Liver (tissue), 9 donors: ENCODE results near the gene OTOP3. TPM values are rescaled to one million over a fixed set of nuclear protein-coding genes. Genes with fewer than 3 reads are reported as not detected.

Source experiments
- DNase-seq: peaks from one replicate; pipeline ENCODE4 v3.0.0-alpha.2; 2017; ENCODE audit warnings: low spot score
- H3K27ac ChIP-seq, 2 donors: one replicate each; pipeline ENCODE4 v1.7.0; 2013; ENCODE audit warnings: inconsistent platforms in 2 of 2, low read length in 2 of 2, control low read depth in 1 of 2, low read depth in 1 of 2, mild to moderate bottlenecking in 1 of 2
- H3K27me3 ChIP-seq, 4 donors: one replicate each; pipeline versions ENCODE4 v1.6.1 to v1.7.0; 2013; ENCODE audit warnings: low read length in 3 of 4, inconsistent platforms in 1 of 4, mild to moderate bottlenecking in 1 of 4, moderate library complexity in 1 of 4; ENCODE audit not compliant: control insufficient read depth in 4 of 4, insufficient read depth in 4 of 4
- H3K36me3 ChIP-seq, 4 donors: one replicate each; pipeline versions ENCODE4 v1.6.1 to v1.7.0; 2013; ENCODE audit warnings: low read length in 3 of 4, mild to moderate bottlenecking in 3 of 4, low read depth in 1 of 4, moderate library complexity in 1 of 4; ENCODE audit not compliant: control insufficient read depth in 4 of 4, insufficient read depth in 3 of 4
- H3K4me1 ChIP-seq, 4 donors: one replicate each; pipeline versions ENCODE4 v1.6.1 to v1.7.0; 2013; ENCODE audit warnings: low read length in 3 of 4, mild to moderate bottlenecking in 3 of 4, moderate library complexity in 1 of 4; ENCODE audit not compliant: control insufficient read depth in 4 of 4, insufficient read depth in 4 of 4
- H3K4me3 ChIP-seq, 3 donors: one replicate each; pipeline versions ENCODE4 v1.6.1 to v1.7.0; 2013; ENCODE audit warnings: low read length in 3 of 3, control low read depth in 1 of 3, low read depth in 1 of 3, mild to moderate bottlenecking in 1 of 3
- H3K9ac ChIP-seq, 2 donors: one replicate each; pipeline ENCODE4 v1.7.0; 2013; ENCODE audit warnings: low read length in 2 of 2, mild to moderate bottlenecking in 2 of 2, moderate library complexity in 2 of 2, control low read depth in 1 of 2, low read depth in 1 of 2
- H3K9me3 ChIP-seq, 4 donors: one replicate each; pipeline versions ENCODE4 v1.6.1 to v1.7.0; 2013; ENCODE audit warnings: low read length in 3 of 4; ENCODE audit not compliant: control insufficient read depth in 4 of 4
- EGR1 ChIP-seq, 2 donors: IDR thresholded peaks; 2 replicates each; pipeline ENCODE4 v1.6.1; 2016 to 2018; ENCODE audit warnings: antibody characterized with exemption in 2 of 2, low read depth in 2 of 2
- FOXA1 ChIP-seq: IDR thresholded peaks from 2 replicates; pipeline ENCODE4 v1.6.1; 2016; ENCODE audit warnings: antibody characterized with exemption
- FOXA2 ChIP-seq: IDR thresholded peaks from 2 replicates; pipeline ENCODE4 v1.6.1; 2016; ENCODE audit warnings: antibody characterized with exemption
- GABPA ChIP-seq, 2 donors: IDR thresholded peaks in 1 of 2; conservative IDR thresholded peaks in 1 of 2; 2 replicates each; pipeline ENCODE4 v1.6.1; 2016; ENCODE audit warnings: antibody characterized with exemption in 2 of 2, mild to moderate bottlenecking in 1 of 2, moderate library complexity in 1 of 2
- HNF4A ChIP-seq, 2 donors: conservative IDR thresholded peaks; 2 replicates each; pipeline ENCODE4 v1.6.1; 2016; ENCODE audit warnings: antibody characterized with exemption in 2 of 2, mild to moderate bottlenecking in 2 of 2
- HNF4G ChIP-seq: IDR thresholded peaks from 2 replicates; pipeline ENCODE4 v1.6.1; 2016; ENCODE audit warnings: antibody characterized with exemption
- JUND ChIP-seq, 2 donors: IDR thresholded peaks; 2 replicates each; pipeline ENCODE4 v1.6.1; 2016; ENCODE audit warnings: antibody characterized with exemption in 2 of 2
- NR2F2 ChIP-seq: IDR thresholded peaks from 2 replicates; pipeline ENCODE4 v1.6.1; 2016; ENCODE audit warnings: antibody characterized with exemption
- RAD21 ChIP-seq, 2 donors: IDR thresholded peaks; 2 replicates each; pipeline ENCODE4 v1.6.1; 2016; ENCODE audit warnings: antibody characterized with exemption in 2 of 2, mild to moderate bottlenecking in 2 of 2
- RXRA ChIP-seq, 2 donors: IDR thresholded peaks; 2 replicates each; pipeline ENCODE4 v1.6.1; 2017 to 2018; ENCODE audit warnings: antibody characterized with exemption in 2 of 2, mild to moderate bottlenecking in 1 of 2
- SP1 ChIP-seq: IDR thresholded peaks from 2 replicates; pipeline ENCODE4 v1.6.1; 2018; ENCODE audit warnings: antibody characterized with exemption, mild to moderate bottlenecking
- TAF1 ChIP-seq: conservative IDR thresholded peaks from 2 replicates; pipeline ENCODE4 v1.6.1; 2016; ENCODE audit warnings: antibody characterized with exemption, mild to moderate bottlenecking
- YY1 ChIP-seq: IDR thresholded peaks from 2 replicates; pipeline ENCODE4 v1.6.1; 2016; ENCODE audit warnings: antibody characterized with exemption, mild to moderate bottlenecking
- ZBTB33 ChIP-seq: IDR thresholded peaks from 2 replicates; pipeline ENCODE4 v1.6.1; 2016; ENCODE audit warnings: antibody characterized with exemption
- WGBS: extraction: QIAGEN DNeasy Blood & Tissue Kit; methylation state at CpG from one replicate; pipeline ENCODE4 v1.1.7; 2013; 5-methylcytosine and 5-hydroxymethylcytosine counted together
- polyA plus RNA-seq, 2 donors: library from polyadenylated mRNA; stranded (reverse) in 1 of 2; unstranded in 1 of 2; fragments of 200-250 nt in 1 of 2; fragments of >200 nt in 1 of 2; fragmentation: Nextera tagmentation in 1 of 2; extraction: Ambion mirVana in 1 of 2; gene quantifications; one replicate each; pipeline versions ENCODE4 v1.2.1 to v1.2.3, GENCODE V29; 2013 to 2015
- total RNA-seq, 2 donors: library from RNA; depleted of rRNA; stranded (reverse); fragments of >200 nt; gene quantifications; one replicate each; pipeline ENCODE4 v1.2.3, GENCODE V29; 2014
- TF ChIP-seq, protein P1 (sequence below): IDR thresholded peaks from 2 replicates; pipeline ENCODE4 v1.6.1; 2016; ENCODE audit warnings: antibody characterized with exemption, mild to moderate bottlenecking
- TF ChIP-seq, protein P2 (sequence below): IDR thresholded peaks from 2 replicates; pipeline ENCODE4 v1.6.1; 2016; ENCODE audit warnings: antibody characterized with exemption
- TF ChIP-seq, protein P3 (sequence below): IDR thresholded peaks from 2 replicates; pipeline ENCODE4 v1.6.1; 2016; ENCODE audit warnings: antibody characterized with exemption
- TF ChIP-seq, protein P4 (sequence below): fragments of 150-350 bp; IDR thresholded peaks from 2 replicates; pipeline ENCODE4 v1.5.1; 2017; ENCODE audit warnings: improper control_type of control experiment, low read depth, low read length; ENCODE audit not compliant: missing input control
- donor health status: healthy.
- donor health status: healthy.
- donor health status: healthy.
- donor health status: healthy.
- donor health status: healthy.

OTOP3 gene
- total and polyA plus RNA-seq, 4 donors: not detected

DNA sequence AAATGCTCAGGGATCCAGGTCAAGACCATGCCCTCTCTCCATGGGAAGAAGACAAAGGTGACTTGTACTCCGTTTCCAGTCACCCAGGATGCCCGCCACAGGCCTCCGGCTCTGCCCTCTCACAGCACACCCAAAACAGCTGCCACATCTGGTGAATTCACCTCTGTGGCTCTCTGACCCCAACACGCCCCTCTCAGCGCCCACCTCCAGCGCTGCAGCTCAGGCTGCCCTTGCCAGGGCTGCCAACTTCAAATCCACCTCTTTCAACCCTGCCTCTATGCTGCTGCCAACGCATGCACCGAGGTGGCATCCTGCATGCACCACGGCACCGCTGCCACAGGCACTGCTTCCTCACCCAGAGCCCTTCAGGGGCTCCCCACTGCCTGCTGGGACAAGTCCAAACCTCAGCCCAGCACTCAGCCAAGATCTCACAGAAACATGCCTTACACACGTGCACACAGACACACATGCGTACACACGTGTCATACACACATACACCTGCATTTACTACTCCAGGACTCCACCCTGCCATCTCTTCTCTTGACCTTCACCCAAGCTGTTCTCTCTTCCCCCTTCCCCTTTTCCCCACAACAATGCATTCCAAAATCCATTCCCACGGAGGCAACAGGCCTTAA is 29.4 kb downstream of the OTOP3 start:
- TF ChIP-seq, protein P1, sequence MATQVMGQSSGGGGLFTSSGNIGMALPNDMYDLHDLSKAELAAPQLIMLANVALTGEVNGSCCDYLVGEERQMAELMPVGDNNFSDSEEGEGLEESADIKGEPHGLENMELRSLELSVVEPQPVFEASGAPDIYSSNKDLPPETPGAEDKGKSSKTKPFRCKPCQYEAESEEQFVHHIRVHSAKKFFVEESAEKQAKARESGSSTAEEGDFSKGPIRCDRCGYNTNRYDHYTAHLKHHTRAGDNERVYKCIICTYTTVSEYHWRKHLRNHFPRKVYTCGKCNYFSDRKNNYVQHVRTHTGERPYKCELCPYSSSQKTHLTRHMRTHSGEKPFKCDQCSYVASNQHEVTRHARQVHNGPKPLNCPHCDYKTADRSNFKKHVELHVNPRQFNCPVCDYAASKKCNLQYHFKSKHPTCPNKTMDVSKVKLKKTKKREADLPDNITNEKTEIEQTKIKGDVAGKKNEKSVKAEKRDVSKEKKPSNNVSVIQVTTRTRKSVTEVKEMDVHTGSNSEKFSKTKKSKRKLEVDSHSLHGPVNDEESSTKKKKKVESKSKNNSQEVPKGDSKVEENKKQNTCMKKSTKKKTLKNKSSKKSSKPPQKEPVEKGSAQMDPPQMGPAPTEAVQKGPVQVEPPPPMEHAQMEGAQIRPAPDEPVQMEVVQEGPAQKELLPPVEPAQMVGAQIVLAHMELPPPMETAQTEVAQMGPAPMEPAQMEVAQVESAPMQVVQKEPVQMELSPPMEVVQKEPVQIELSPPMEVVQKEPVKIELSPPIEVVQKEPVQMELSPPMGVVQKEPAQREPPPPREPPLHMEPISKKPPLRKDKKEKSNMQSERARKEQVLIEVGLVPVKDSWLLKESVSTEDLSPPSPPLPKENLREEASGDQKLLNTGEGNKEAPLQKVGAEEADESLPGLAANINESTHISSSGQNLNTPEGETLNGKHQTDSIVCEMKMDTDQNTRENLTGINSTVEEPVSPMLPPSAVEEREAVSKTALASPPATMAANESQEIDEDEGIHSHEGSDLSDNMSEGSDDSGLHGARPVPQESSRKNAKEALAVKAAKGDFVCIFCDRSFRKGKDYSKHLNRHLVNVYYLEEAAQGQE: no peak
- TF ChIP-seq SP1 (no peak), TAF1 (no peak), EGR1 (IDR thresholded peaks at IDR 0.05; ENCODE audit: low read depth in 2 of 2) (no peak), GABPA (IDR thresholded peaks at IDR 0.05 in 1 of 2, conservative IDR thresholded peaks at IDR 0.05 in 1 of 2) (no peak), JUND (IDR thresholded peaks at IDR 0.05) (no peak), HNF4A (conservative IDR thresholded peaks at IDR 0.05) (no peak), FOXA2 (no peak), YY1 (no peak), ZBTB33 (no peak), FOXA1 (no peak), RXRA (IDR thresholded peaks at IDR 0.05) (no peak), RAD21 (IDR thresholded peaks at IDR 0.05) (no peak), NR2F2 (no peak), HNF4G (no peak)
- TF ChIP-seq, protein P2, sequence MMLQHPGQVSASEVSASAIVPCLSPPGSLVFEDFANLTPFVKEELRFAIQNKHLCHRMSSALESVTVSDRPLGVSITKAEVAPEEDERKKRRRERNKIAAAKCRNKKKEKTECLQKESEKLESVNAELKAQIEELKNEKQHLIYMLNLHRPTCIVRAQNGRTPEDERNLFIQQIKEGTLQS: no peak
- TF ChIP-seq, protein P3, sequence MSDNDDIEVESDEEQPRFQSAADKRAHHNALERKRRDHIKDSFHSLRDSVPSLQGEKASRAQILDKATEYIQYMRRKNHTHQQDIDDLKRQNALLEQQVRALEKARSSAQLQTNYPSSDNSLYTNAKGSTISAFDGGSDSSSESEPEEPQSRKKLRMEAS: no peak
- TF ChIP-seq, protein P4, sequence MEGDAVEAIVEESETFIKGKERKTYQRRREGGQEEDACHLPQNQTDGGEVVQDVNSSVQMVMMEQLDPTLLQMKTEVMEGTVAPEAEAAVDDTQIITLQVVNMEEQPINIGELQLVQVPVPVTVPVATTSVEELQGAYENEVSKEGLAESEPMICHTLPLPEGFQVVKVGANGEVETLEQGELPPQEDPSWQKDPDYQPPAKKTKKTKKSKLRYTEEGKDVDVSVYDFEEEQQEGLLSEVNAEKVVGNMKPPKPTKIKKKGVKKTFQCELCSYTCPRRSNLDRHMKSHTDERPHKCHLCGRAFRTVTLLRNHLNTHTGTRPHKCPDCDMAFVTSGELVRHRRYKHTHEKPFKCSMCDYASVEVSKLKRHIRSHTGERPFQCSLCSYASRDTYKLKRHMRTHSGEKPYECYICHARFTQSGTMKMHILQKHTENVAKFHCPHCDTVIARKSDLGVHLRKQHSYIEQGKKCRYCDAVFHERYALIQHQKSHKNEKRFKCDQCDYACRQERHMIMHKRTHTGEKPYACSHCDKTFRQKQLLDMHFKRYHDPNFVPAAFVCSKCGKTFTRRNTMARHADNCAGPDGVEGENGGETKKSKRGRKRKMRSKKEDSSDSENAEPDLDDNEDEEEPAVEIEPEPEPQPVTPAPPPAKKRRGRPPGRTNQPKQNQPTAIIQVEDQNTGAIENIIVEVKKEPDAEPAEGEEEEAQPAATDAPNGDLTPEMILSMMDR: no peak
- Histone ChIP-seq H3K4me1 (peaks cover 0 to 3% (median 1%) of the 10 kb centered on the region in 4 donors), H3K9me3 (no peaks in the 10 kb centered on the region), H3K27me3 (no peaks in the 10 kb centered on the region), H3K9ac (no peak overlapping the region), H3K36me3 (no peaks in the 10 kb centered on the region), H3K27ac (no peak overlapping the region), H3K4me3 (no peak overlapping the region)
- 87% methylated on average over 14 of the region's 14 CpGs for WGBS
- DNase-seq: no peak
